RWPE2 (cell line): Measurements from ENCODE around the gene WDR48.

Experiments used
- ATAC-seq: fragments of 200-7000 bp; cut with Tn5 transposase; 3 replicates; pipeline ENCODE4 v1.9.1; 2021; ENCODE audit warnings: low read depth
- DNase-seq: peaks from one replicate; pipeline ENCODE4 v3.0.0-alpha.2; 2020; ENCODE audit warnings: low spot score
- H3K27ac ChIP-seq: fragments of 450-650 bp; 2 replicates; pipeline ENCODE4 v1.5.1; 2017; ENCODE audit warnings: mild to moderate bottlenecking; ENCODE audit not compliant: poor library complexity, severe bottlenecking
- H3K27me3 ChIP-seq: fragments of 250-450 bp; sonication (Bioruptor Pico); 2 replicates; pipeline ENCODE4 v1.5.1; 2021; ENCODE audit warnings: mild to moderate bottlenecking, moderate library complexity; ENCODE audit not compliant: insufficient read depth, poor library complexity, severe bottlenecking
- H3K36me3 ChIP-seq: fragments of 250-450 bp; sonication (Bioruptor Pico); 2 replicates; pipeline ENCODE4 v1.5.1; 2020; ENCODE audit warnings: low read depth, mild to moderate bottlenecking, moderate library complexity
- H3K4me1 ChIP-seq: fragments of 250-450 bp; sonication (Bioruptor Pico); 2 replicates; pipeline ENCODE4 v1.5.1; 2021; ENCODE audit warnings: mild to moderate bottlenecking, moderate library complexity; ENCODE audit not compliant: insufficient read depth, poor library complexity, severe bottlenecking
- H3K4me3 ChIP-seq: fragments of 250-450 bp; sonication (Bioruptor Pico); 2 replicates; pipeline ENCODE4 v1.5.1; 2021; ENCODE audit warnings: mild to moderate bottlenecking, moderate library complexity; ENCODE audit not compliant: severe bottlenecking
- H3K9me3 ChIP-seq: fragments of 250-450 bp; sonication (Bioruptor Pico); 2 replicates; pipeline ENCODE4 v1.5.1; 2021; ENCODE audit warnings: mild to moderate bottlenecking, moderate library complexity; ENCODE audit not compliant: severe bottlenecking
- TF ChIP-seq, protein P1 (sequence below): fragments of 450-650 bp; IDR thresholded peaks from one replicate; pipeline ENCODE4 v1.5.1; 2017; ENCODE audit warnings: mild to moderate bottlenecking, moderate library complexity; ENCODE audit not compliant: poor library complexity, severe bottlenecking

Gene WDR48

DNA sequence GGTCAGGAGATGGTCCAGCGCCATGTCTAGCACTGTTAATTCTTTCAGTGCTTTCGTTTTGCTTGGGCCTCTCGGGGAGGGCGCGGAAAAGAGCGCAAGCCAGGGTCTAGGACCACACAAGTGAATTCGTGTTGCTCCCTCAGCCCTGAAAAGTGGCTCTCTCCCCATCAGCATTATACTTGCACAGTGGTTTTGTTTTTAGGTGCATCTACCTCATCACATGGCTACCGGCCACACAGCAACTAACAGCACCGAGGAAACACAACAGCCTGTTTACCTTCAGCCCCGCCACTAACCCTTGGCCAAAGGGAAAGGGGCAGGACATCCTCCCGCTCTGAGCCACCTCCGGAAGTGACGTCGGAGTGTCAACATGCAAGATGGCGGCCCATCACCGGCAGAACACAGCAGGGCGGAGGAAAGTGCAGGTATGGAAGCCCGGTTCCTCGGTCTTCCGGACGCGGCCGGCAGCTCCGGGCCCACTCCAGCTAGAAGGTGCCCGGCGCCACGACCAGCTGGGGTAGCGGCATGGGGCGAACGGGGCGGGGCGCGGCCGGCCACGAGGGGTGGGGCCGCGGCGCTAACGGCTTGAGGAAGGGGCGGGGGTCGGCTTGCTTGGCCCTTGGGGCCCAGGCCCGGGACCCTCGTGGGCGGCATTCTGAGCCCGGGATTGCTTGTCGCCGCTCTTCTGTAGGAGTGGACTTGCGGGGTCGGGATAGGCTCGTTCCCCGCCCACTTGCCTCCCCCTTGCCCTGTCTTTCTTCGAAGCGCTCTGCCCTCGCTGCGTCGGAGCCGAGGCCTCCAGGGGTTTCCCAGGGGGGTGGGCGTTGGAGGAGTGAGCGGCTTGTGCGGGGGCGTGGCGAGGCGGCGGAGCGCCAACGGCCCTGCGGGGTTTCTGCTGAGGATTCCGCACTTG is at the start of gene WDR48, which contains the start of gene SCN11A:
WDR48 (plus strand) TSS at position 368 of the 913 bp plus-strand sequence; CDS start at position 378, 10 bp downstream.
SCN11A (minus strand) TSS at position 296 of the 913 bp plus-strand sequence. CDS start 101,582 bp downstream, outside the sequence.
- peak; percentile 98 for ATAC-seq

DNA sequence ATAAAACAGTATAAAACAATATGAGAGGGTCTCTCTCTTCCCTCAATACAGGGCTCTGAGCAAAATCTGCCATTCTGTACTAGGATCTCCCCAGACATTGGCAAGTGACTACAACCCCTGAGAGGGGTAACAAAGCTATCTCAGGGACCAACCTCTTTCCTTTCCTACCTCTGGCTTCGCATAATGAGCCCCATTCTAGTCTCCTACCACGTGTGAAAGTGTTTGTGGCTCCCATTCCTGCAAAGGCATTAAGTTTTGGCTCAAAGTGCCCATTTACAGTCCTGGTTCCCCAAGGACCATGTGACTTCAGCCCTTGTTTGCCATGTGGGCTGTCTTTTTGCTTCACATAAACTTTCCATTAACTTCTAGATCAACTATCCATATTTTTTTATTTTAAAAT is 46.5 kb upstream of the WDR48 start:
- Histone ChIP-seq H3K36me3 (no peaks in the 10 kb centered on the region), H3K27ac (no peak overlapping the region), H3K9me3 (no peaks in the 10 kb centered on the region), H3K4me1 (no peaks in the 10 kb centered on the region), H3K4me3 (no peak overlapping the region), H3K27me3 (no peaks in the 10 kb centered on the region)
- TF ChIP-seq, protein P1, sequence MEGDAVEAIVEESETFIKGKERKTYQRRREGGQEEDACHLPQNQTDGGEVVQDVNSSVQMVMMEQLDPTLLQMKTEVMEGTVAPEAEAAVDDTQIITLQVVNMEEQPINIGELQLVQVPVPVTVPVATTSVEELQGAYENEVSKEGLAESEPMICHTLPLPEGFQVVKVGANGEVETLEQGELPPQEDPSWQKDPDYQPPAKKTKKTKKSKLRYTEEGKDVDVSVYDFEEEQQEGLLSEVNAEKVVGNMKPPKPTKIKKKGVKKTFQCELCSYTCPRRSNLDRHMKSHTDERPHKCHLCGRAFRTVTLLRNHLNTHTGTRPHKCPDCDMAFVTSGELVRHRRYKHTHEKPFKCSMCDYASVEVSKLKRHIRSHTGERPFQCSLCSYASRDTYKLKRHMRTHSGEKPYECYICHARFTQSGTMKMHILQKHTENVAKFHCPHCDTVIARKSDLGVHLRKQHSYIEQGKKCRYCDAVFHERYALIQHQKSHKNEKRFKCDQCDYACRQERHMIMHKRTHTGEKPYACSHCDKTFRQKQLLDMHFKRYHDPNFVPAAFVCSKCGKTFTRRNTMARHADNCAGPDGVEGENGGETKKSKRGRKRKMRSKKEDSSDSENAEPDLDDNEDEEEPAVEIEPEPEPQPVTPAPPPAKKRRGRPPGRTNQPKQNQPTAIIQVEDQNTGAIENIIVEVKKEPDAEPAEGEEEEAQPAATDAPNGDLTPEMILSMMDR: no peak
- DNase-seq (no peak), ATAC-seq (no peak)

More for the DNA sequence above, at the start of gene WDR48, which contains the start of gene SCN11A:
- Histone ChIP-seq H3K4me3 (peak within 1 kb of the TSS; percentile 72), H3K9me3 (no peaks in the 10 kb centered on the region), H3K36me3 (no peaks in the 10 kb centered on the region), H3K27ac (peak within 1 kb of the TSS; percentile 11), H3K27me3 (no peaks in the 10 kb centered on the region), H3K4me1 (no peaks in the 10 kb centered on the region)
- TF ChIP-seq, protein P1: no peak
- peak; percentile 89 for DNase-seq

DNA sequence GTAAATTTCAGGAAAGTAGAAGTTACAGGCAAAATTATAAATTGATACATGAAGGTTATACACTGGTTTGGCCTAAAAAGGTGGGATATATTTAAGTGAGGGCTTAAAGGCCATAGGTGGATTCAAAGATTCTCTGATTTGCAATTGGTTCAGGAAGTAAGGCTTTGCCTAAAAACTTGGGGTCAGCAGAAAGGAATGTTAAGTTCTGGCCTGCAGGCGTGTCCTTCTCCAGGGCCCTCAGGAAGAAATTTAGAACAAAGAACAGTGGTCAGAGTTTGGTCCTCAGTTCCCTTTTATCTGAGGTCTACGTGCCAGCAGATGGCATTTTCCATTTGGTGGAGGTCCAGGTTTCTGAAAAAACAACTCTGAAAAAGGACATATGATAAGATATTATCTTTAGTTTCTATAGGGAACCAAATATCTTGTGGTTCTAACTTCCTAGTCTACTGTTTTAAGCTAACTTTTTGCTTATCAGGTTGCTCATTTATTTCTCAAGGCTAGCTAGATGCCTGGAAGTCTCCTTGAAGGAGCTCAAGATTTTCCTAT is 40.6 kb upstream of the WDR48 start:
- H3K4me3 ChIP-seq: no peak overlapping the region
- H3K27ac ChIP-seq: no peak overlapping the region
- no peaks in the 10 kb centered on the region for H3K27me3 ChIP-seq
- H3K4me1 ChIP-seq: peaks cover 2% of the 10 kb centered on the region
- TF ChIP-seq, protein P1: no peak
- H3K36me3 ChIP-seq: no peaks in the 10 kb centered on the region
- DNase-seq: no peak
- no peak for ATAC-seq
- H3K9me3 ChIP-seq: no peaks in the 10 kb centered on the region

DNA sequence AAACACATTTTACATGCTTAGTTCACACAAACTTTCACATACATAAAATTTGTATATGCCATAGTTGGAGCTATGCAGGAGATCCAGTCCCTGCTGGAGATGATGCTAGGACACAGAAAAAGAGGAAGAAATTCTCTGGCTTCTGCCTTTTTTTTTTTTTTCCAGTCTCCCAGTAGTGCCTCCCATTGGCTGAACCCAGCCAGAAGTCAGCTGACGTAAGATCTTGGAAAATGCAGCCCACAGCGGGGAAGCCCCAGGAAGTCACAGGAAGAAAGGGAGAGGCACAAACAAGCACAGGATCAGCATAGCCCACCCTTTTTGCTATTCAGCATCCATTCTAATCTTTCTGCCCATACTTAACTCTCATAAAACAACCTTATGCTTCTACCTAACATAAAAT is 38.5 kb upstream of the WDR48 start:
- TF ChIP-seq, protein P1: no peak
- Histone ChIP-seq H3K27ac (no peak overlapping the region), H3K4me1 (peaks cover 2% of the 10 kb centered on the region), H3K4me3 (no peak overlapping the region), H3K27me3 (no peaks in the 10 kb centered on the region), H3K9me3 (no peaks in the 10 kb centered on the region), H3K36me3 (no peaks in the 10 kb centered on the region)
- ATAC-seq: no peak
- no peak for DNase-seq
